H1 (cell line): ENCODE data around the gene ECPAS. TPM values are rescaled to one million over a fixed set of nuclear protein-coding genes. Genes with fewer than 3 reads are reported as not detected.

ENCODE experiments used
- CTCF ChIA-PET: fragments of 300-600 bp; sonication (Branson Sonifier 250); formaldehyde crosslinking; loops from one replicate; lab custom pipeline; 2021; ENCODE audit not compliant: partially characterized antibody; lab: Charles Lee
- POLR2A ChIA-PET: fragments of 300-600 bp; sonication (Branson Sonifier 250); formaldehyde crosslinking; loops from one replicate; lab custom pipeline; 2021; ENCODE audit warnings: inconsistent platforms; ENCODE audit not compliant: partially characterized antibody; lab: Charles Lee
- DNase-seq, 2 experiments: peaks; one replicate each; pipeline versions ENCODE4 v3.0.0 to v3.0.0-alpha.2; 2010 to 2022; ENCODE audit warnings: low spot score in 2 of 2, low read depth in 1 of 2, mixed read lengths in 1 of 2
- FAIRE-seq: peaks from 2 replicates; lab custom pipeline; 2011; peaks lifted over from hg19 to GRCh38; lab: Jason Lieb, UNC
- H2AFZ ChIP-seq: 2 replicates; pipeline ENCODE4 v1.8.1; 2012; ENCODE audit warnings: low read length, inconsistent platforms
- H2AK5ac ChIP-seq: 2 replicates; pipeline ENCODE4 v1.6.1; 2013; ENCODE audit warnings: low read depth, low read length
- H2BK120ac ChIP-seq: replicated peaks from 2 replicates; pipeline ENCODE3; 2013; ENCODE audit warnings: low read depth, low read length, inconsistent platforms
- H2BK12ac ChIP-seq: 2 replicates; pipeline ENCODE4 v1.6.1; 2013; ENCODE audit warnings: low read depth, low read length
- H2BK15ac ChIP-seq: 2 replicates; pipeline ENCODE4 v1.6.1; 2013; ENCODE audit warnings: low read length
- H2BK20ac ChIP-seq: 2 replicates; pipeline ENCODE4 v1.6.1; 2013; ENCODE audit warnings: low read length
- H2BK5ac ChIP-seq: 2 replicates; pipeline ENCODE4 v1.6.1; 2013; ENCODE audit warnings: low read depth, low read length
- H3K14ac ChIP-seq: 2 replicates; pipeline ENCODE4 v1.6.1; 2013; ENCODE audit warnings: inconsistent platforms; ENCODE audit not compliant: insufficient read length
- H3K18ac ChIP-seq: 2 replicates; pipeline ENCODE4 v1.6.1; 2013; ENCODE audit warnings: low read length; ENCODE audit errors: extremely low read depth
- H3K23ac ChIP-seq: 2 replicates; pipeline ENCODE4 v1.6.1; 2013; ENCODE audit warnings: inconsistent platforms; ENCODE audit not compliant: insufficient read length
- H3K23me2 ChIP-seq: 2 replicates; pipeline ENCODE4 v1.6.1; 2013; ENCODE audit warnings: low read depth, low read length
- H3K27ac ChIP-seq: 2 replicates; pipeline ENCODE4 v1.6.1; 2011; ENCODE audit warnings: low read depth, low read length, inconsistent platforms
- H3K27me3 ChIP-seq, 4 experiments: replicated peaks in 1 of 4; 1 replicate in 1 of 4; 2 replicates in 3 of 4; pipeline versions ENCODE4 v1.6.1 to v1.8.1; 2011 to 2013; ENCODE audit warnings: low read length in 3 of 4, mild to moderate bottlenecking in 3 of 4, inconsistent platforms in 2 of 4, mixed read lengths in 2 of 4, moderate library complexity in 1 of 4; ENCODE audit not compliant: control insufficient read depth in 3 of 4, insufficient read depth in 3 of 4; ENCODE audit errors: extremely low read depth in 1 of 4
- H3K36me3 ChIP-seq, 4 experiments: 2 replicates each; pipeline versions ENCODE4 v1.6.1 to v1.8.1; 2011 to 2013; ENCODE audit warnings: mild to moderate bottlenecking in 4 of 4, low read length in 3 of 4, moderate library complexity in 2 of 4, control low read depth in 1 of 4, inconsistent platforms in 1 of 4; ENCODE audit not compliant: insufficient read depth in 4 of 4, control insufficient read depth in 2 of 4
- H3K4ac ChIP-seq: replicated peaks from 2 replicates; pipeline ENCODE3; 2013; ENCODE audit warnings: low read length, low read depth, mixed read lengths, inconsistent platforms; ENCODE audit not compliant: insufficient read length
- H3K4me1 ChIP-seq, 4 experiments: replicated peaks in 1 of 4; 1 replicate in 1 of 4; 2 replicates in 3 of 4; pipeline versions ENCODE4 v1.6.1 to v1.8.1; 2011 to 2013; ENCODE audit warnings: low read length in 3 of 4, inconsistent platforms in 2 of 4, mixed read lengths in 1 of 4; ENCODE audit not compliant: insufficient read depth in 4 of 4, control insufficient read depth in 3 of 4
- H3K4me2 ChIP-seq, 2 experiments: 2 replicates each; pipeline versions ENCODE4 v1.6.1 to v1.8.1; 2011 to 2013; ENCODE audit warnings: low read depth in 2 of 2, low read length in 2 of 2, control low read depth in 1 of 2, inconsistent platforms in 1 of 2, mild to moderate bottlenecking in 1 of 2; ENCODE audit not compliant: insufficient read depth in 1 of 2
- H3K4me3 ChIP-seq, 4 experiments: fragments of 200-600, 300-600 bp in 1 of 4; sonication (generic), shearing (Covaris generic), sonication (Bioruptor Twin) in 1 of 4; 2 replicates each; pipeline versions ENCODE4 v1.5.1 to v1.8.1; 2011 to 2016; ENCODE audit warnings: low read length in 4 of 4, low read depth in 3 of 4, control low read depth in 2 of 4, inconsistent platforms in 2 of 4, mild to moderate bottlenecking in 2 of 4, mixed read lengths in 1 of 4, moderate library complexity in 1 of 4; ENCODE audit not compliant: insufficient read depth in 2 of 4; ENCODE audit errors: extremely low read depth in 1 of 4
- H3K56ac ChIP-seq: replicated peaks from 2 replicates; pipeline ENCODE3; 2013; ENCODE audit warnings: low read depth, mild to moderate bottlenecking, mixed read lengths, low read length, inconsistent platforms; ENCODE audit not compliant: insufficient read length
- H3K79me1 ChIP-seq: 2 replicates; pipeline ENCODE4 v1.6.1; 2013; ENCODE audit warnings: low read depth, low read length, control low read depth
- H3K79me2 ChIP-seq, 2 experiments: 2 replicates each; pipeline versions ENCODE4 v1.6.1 to v1.8.1; 2012 to 2013; ENCODE audit warnings: low read length in 2 of 2, mild to moderate bottlenecking in 2 of 2, inconsistent platforms in 1 of 2; ENCODE audit not compliant: insufficient read depth in 2 of 2, control insufficient read depth in 1 of 2
- H3K9ac ChIP-seq, 4 experiments: replicated peaks in 1 of 4; 1 replicate in 1 of 4; 2 replicates in 3 of 4; pipeline versions ENCODE4 v1.6.1 to v1.8.1; 2011 to 2013; ENCODE audit warnings: low read depth in 3 of 4, low read length in 3 of 4, control low read depth in 2 of 4, mild to moderate bottlenecking in 2 of 4, moderate library complexity in 2 of 4, inconsistent platforms in 1 of 4; ENCODE audit errors: extremely low read depth in 1 of 4
- H3K9me3 ChIP-seq, 2 experiments: 2 replicates each; pipeline versions ENCODE4 v1.6.1 to v1.8.1; 2012 to 2013; ENCODE audit warnings: mild to moderate bottlenecking in 2 of 2, moderate library complexity in 2 of 2, control low read depth in 1 of 2, inconsistent platforms in 1 of 2, low read depth in 1 of 2, low read length in 1 of 2, mixed read lengths in 1 of 2; ENCODE audit not compliant: insufficient read depth in 2 of 2
- H4K20me1 ChIP-seq, 2 experiments: replicated peaks in 1 of 2; 2 replicates each; pipeline versions ENCODE3 to v1.8.1; 2011 to 2013; ENCODE audit warnings: inconsistent platforms in 2 of 2, low read length in 2 of 2, mild to moderate bottlenecking in 1 of 2; ENCODE audit not compliant: insufficient read depth in 2 of 2, control insufficient read depth in 1 of 2
- H4K5ac ChIP-seq: 2 replicates; pipeline ENCODE4 v1.6.1; 2013; ENCODE audit warnings: low read length, low read depth, mixed read lengths, inconsistent platforms; ENCODE audit not compliant: insufficient read length
- H4K8ac ChIP-seq: 2 replicates; pipeline ENCODE4 v1.8.0; 2013; ENCODE audit warnings: mild to moderate bottlenecking, moderate library complexity, low read length, inconsistent platforms; ENCODE audit not compliant: insufficient read depth; ENCODE audit errors: extremely low read depth
- H4K91ac ChIP-seq: replicated peaks from 2 replicates; pipeline ENCODE3; 2013; ENCODE audit warnings: low read length, mixed read lengths, inconsistent platforms; ENCODE audit not compliant: insufficient read length
- CEBPB ChIP-seq: IDR thresholded peaks from 2 replicates; pipeline ENCODE4 v1.6.1; 2012; ENCODE audit warnings: low read depth, low read length
- CHD1 ChIP-seq: IDR thresholded peaks from 2 replicates; pipeline ENCODE4 v1.6.1; 2012; ENCODE audit warnings: low read depth, low read length, improper control_type of control experiment
- EP300 ChIP-seq, 2 experiments: IDR thresholded peaks; 1 replicate in 1 of 2; 2 replicates in 1 of 2; pipeline ENCODE4 v1.6.1; 2011 to 2012; ENCODE audit warnings: low read depth in 2 of 2, low read length in 2 of 2, mild to moderate bottlenecking in 2 of 2, borderline replicate concordance in 1 of 2, inconsistent platforms in 1 of 2, moderate library complexity in 1 of 2
- EZH2 ChIP-seq: fragments of 200-600 bp; sonication (generic); IDR thresholded peaks from 2 replicates; pipeline ENCODE4 v1.7.1; 2012; ENCODE audit warnings: low read depth, mild to moderate bottlenecking, moderate library complexity, low read length, inconsistent platforms; ENCODE audit not compliant: severe bottlenecking
- JUND ChIP-seq: IDR thresholded peaks from 2 replicates; pipeline ENCODE4 v1.6.1; 2011; ENCODE audit warnings: mild to moderate bottlenecking, improper control_type of control experiment, low read length
- KDM4A ChIP-seq: IDR thresholded peaks from one replicate; pipeline ENCODE4 v1.7.1; 2012; ENCODE audit warnings: low read depth, mild to moderate bottlenecking, moderate library complexity, low read length, inconsistent platforms; ENCODE audit not compliant: severe bottlenecking
- KDM5A ChIP-seq: fragments of 200-600 bp; IDR thresholded peaks from 2 replicates; pipeline ENCODE4 v1.7.1; 2012; ENCODE audit warnings: mild to moderate bottlenecking, low read length, inconsistent platforms, mixed read lengths
- MAFK ChIP-seq: IDR thresholded peaks from 2 replicates; pipeline ENCODE4 v1.6.1; 2012; ENCODE audit warnings: low read depth, mild to moderate bottlenecking, improper control_type of control experiment, low read length
- NRF1 ChIP-seq: IDR thresholded peaks from 2 replicates; pipeline ENCODE4 v1.6.1; 2011; ENCODE audit warnings: mild to moderate bottlenecking, low read depth, low read length, improper control_type of control experiment
- RBBP5 ChIP-seq: IDR thresholded peaks from 2 replicates; pipeline ENCODE4 v1.7.1; 2012; ENCODE audit warnings: low read depth, mild to moderate bottlenecking, inconsistent platforms, low read length, moderate library complexity, borderline replicate concordance
- RNF2 ChIP-seq: fragments of 200-900, 300-1000 bp; sonication (generic); IDR thresholded peaks from 2 replicates; pipeline ENCODE4 v1.7.1; 2016; ENCODE audit warnings: borderline replicate concordance, low read depth, mild to moderate bottlenecking, antibody characterized with exemption, low read length; ENCODE audit not compliant: poor library complexity, severe bottlenecking; ENCODE audit errors: missing control alignments
- SIX5 ChIP-seq: IDR thresholded peaks from 2 replicates; pipeline ENCODE4 v1.6.1; 2011; ENCODE audit warnings: mild to moderate bottlenecking, low read depth, low read length
- SRF ChIP-seq: IDR thresholded peaks from 2 replicates; pipeline ENCODE4 v1.6.1; 2011; ENCODE audit warnings: mild to moderate bottlenecking, low read depth, low read length, moderate library complexity
- SUZ12 ChIP-seq: fragments of 200-600 bp; sonication (generic); IDR thresholded peaks from 2 replicates; pipeline ENCODE4 v1.6.1; 2012; ENCODE audit warnings: mild to moderate bottlenecking, inconsistent platforms, low read length, moderate library complexity, mixed read lengths
- TAF1 ChIP-seq: IDR thresholded peaks from 2 replicates; pipeline ENCODE4 v1.6.1; 2011; ENCODE audit warnings: mild to moderate bottlenecking, low read depth, low read length
- polyA plus RNA-seq, 7 experiments: library from polyadenylated mRNA; depleted of rRNA in 3 of 7; stranded (reverse) in 5 of 7; unstranded in 2 of 7; fragments of >200 nt in 5 of 7; fragments of 200-250 nt in 2 of 7; gene quantifications; 1 replicate in 5 of 7; 2 replicates in 1 of 7; 4 replicates in 1 of 7; pipeline versions ENCODE4 v1.2.1 to v1.2.3, GENCODE V29; 2011 to 2013; ENCODE audit warnings: missing spikeins in 2 of 7, mixed read lengths in 2 of 7
- total RNA-seq: library from RNA; stranded (reverse); fragmentation: NEBNext Ultra II Directional; extraction: Animal tissue kit (Norgen Biotek cat#: 25700); gene quantifications from 2 replicates; pipeline ENCODE4 v1.2.1, GENCODE V29; 2021

Gene ECPAS
- total and polyA plus RNA-seq, 2 of the 8 experiments (the other 6 are each of a cell fraction or from before 2014, with no cell fraction given): 20.9 to 131 TPM

GRCh38 chr9:111427186-111427585 is 57.0 kb downstream of the ECPAS start:
- H3K56ac ChIP-seq: no peak overlapping the region
- H3K23me2 ChIP-seq: no peaks in the 10 kb centered on the region
- peaks cover 0 to 1% of the 10 kb centered on the region in 2 experiments for H4K20me1 ChIP-seq
- no peak overlapping the region for H2BK15ac ChIP-seq
- no peak overlapping the region for H2BK5ac ChIP-seq
- H3K4me2 ChIP-seq: no peak overlapping the region
- FAIRE-seq: no peak
- H3K18ac ChIP-seq: no peak overlapping the region
- H4K91ac ChIP-seq: no peak overlapping the region
- no peaks in the 10 kb centered on the region for H3K9me3 ChIP-seq
- H3K23ac ChIP-seq: no peak overlapping the region
- H2AFZ ChIP-seq: no peak overlapping the region
- ChIA-PET CTCF (interaction anchor here (0.6 to 1.5 kb wide), 2 partner anchors 27 to 388 kb away, joined by 3 read pairs; no protein-coding TSS in a partner anchor), POLR2A (interaction anchor here (0.6 to 0.7 kb wide), 2 partner anchors 12 to 56 kb away, joined by 3 to 4 read pairs; no protein-coding TSS in a partner anchor)
- H3K27ac ChIP-seq: no peak overlapping the region
- no peak overlapping the region for H3K4me3 ChIP-seq
- H4K8ac ChIP-seq: no peak overlapping the region
- H3K14ac ChIP-seq: no peak overlapping the region
- H3K36me3 ChIP-seq: peaks cover 2 to 46% (median 27%) of the 10 kb centered on the region in 4 experiments; a peak in 6 of 8 replicates
- no peaks in the 10 kb centered on the region for H3K27me3 ChIP-seq
- no peak overlapping the region for H2BK20ac ChIP-seq
- no peaks in the 10 kb centered on the region for H3K79me2 ChIP-seq
- H4K5ac ChIP-seq: no peak overlapping the region
- H2AK5ac ChIP-seq: no peak overlapping the region
- H2BK120ac ChIP-seq: no peak overlapping the region
- no peak overlapping the region for H3K9ac ChIP-seq
- H2BK12ac ChIP-seq: no peak overlapping the region
- DNase-seq: no peak
- no peaks in the 10 kb centered on the region for H3K79me1 ChIP-seq
- H3K4me1 ChIP-seq: no peaks in the 10 kb centered on the region
- H3K4ac ChIP-seq: no peak overlapping the region
- TF ChIP-seq CEBPB: no peak
- no peak for TF ChIP-seq KDM5A
- TF ChIP-seq SRF: no peak
- no peak for TF ChIP-seq EP300 (IDR thresholded peaks at IDR 0.05; ENCODE audit: borderline replicate concordance in 1 of 2, low read depth in 2 of 2, low read length in 2 of 2)
- no peak for TF ChIP-seq KDM4A
- no peak for TF ChIP-seq NRF1
- no peak for TF ChIP-seq EZH2
- no peak for TF ChIP-seq JUND
- no peak for TF ChIP-seq CHD1
- no peak for TF ChIP-seq RNF2
- no peak for TF ChIP-seq SUZ12
- TF ChIP-seq RBBP5: no peak
- TF ChIP-seq SIX5: no peak
- no peak for TF ChIP-seq MAFK
- no peak for TF ChIP-seq TAF1
